Kidney (tissue), 14 donors: ENCODE data around the gene PDLIM5. TPM values are rescaled to one million over a fixed set of nuclear protein-coding genes. Genes with fewer than 3 reads are reported as not detected.

ENCODE experiments used
- DNase-seq, 5 donors: peaks; one replicate each; pipeline ENCODE4 v3.0.0-alpha.2; 2013 to 2020
- FAIRE-seq: peaks from 2 replicates; lab custom pipeline; 2012; peaks lifted over from hg19 to GRCh38; lab: Jason Lieb, UNC
- H3K27ac ChIP-seq, 2 donors: one replicate each; pipeline ENCODE4 v1.7.0; 2013; ENCODE audit warnings: low read depth in 2 of 2, low read length in 2 of 2, inconsistent platforms in 1 of 2
- H3K27me3 ChIP-seq: one replicate; pipeline ENCODE4 v1.7.1; 2013; ENCODE audit warnings: low read length, inconsistent platforms; ENCODE audit not compliant: control insufficient read depth, insufficient read depth
- H3K36me3 ChIP-seq, 3 donors: one replicate each; pipeline versions ENCODE4 v1.7.0 to v1.7.1; 2013; ENCODE audit warnings: low read length in 3 of 3, control low read depth in 1 of 3, inconsistent platforms in 1 of 3; ENCODE audit not compliant: insufficient read depth in 3 of 3, control insufficient read depth in 2 of 3
- H3K4me1 ChIP-seq, 3 donors: one replicate each; pipeline versions ENCODE4 v1.7.0 to v1.7.1; 2013; ENCODE audit warnings: low read length in 3 of 3, inconsistent platforms in 1 of 3, low read depth in 1 of 3; ENCODE audit not compliant: control insufficient read depth in 2 of 3, insufficient read depth in 2 of 3
- H3K4me3 ChIP-seq, 3 donors: one replicate each; pipeline versions ENCODE4 v1.7.0 to v1.8.1; 2013; ENCODE audit warnings: low read length in 3 of 3, control low read depth in 1 of 3, inconsistent platforms in 1 of 3
- H3K9ac ChIP-seq, 3 donors: one replicate each; pipeline versions ENCODE4 v1.7.0 to v1.7.1; 2013; ENCODE audit warnings: low read length in 3 of 3, control low read depth in 1 of 3, inconsistent platforms in 1 of 3
- H3K9me3 ChIP-seq, 3 donors: one replicate each; pipeline versions ENCODE4 v1.7.0 to v1.7.1; 2013; ENCODE audit warnings: low read length in 3 of 3, control low read depth in 1 of 3, inconsistent platforms in 1 of 3; ENCODE audit not compliant: control insufficient read depth in 2 of 3, insufficient read depth in 1 of 3
- intact Hi-C: fragments of 100-400 bp; cut with DNase I; formaldehyde crosslinking; loops from one replicate; pipeline ENCODE4 v1.11.1; 2022
- polyA plus RNA-seq: library from polyadenylated mRNA; stranded (reverse); fragments of 350-450 nt; fragmentation: Illumina TruSeq; extraction: RNeasy Lipid Tissue Mini Kit (QIAGEN cat#74804); gene quantifications from one replicate; pipeline ENCODE4 v1.2.3, GENCODE V29; 2014; ENCODE audit warnings: low read depth, low replicate concordance; ENCODE audit not compliant: insufficient read depth
- total RNA-seq: library from RNA; stranded (reverse); fragmentation: NEBNext Ultra II Directional; extraction: Animal tissue kit (Norgen Biotek cat#: 25700); gene quantifications from one replicate; pipeline ENCODE4 v1.2.1, GENCODE V29; 2021
- TF ChIP-seq, protein P1 (sequence below): IDR thresholded peaks from 3 replicates; pipeline ENCODE4 v1.5.1; 2012; ENCODE audit warnings: mild to moderate bottlenecking, moderate library complexity, borderline replicate concordance; ENCODE audit not compliant: insufficient read depth; ENCODE audit errors: extremely low read depth
- donor health status: control.
- donor health status: control.
- donor health status: control.
- donor health status: control.
- donor health status: control.
- donor health status: DM: yes; HTN: yes; CAD: no.
- donor health status: Normal renal cell carcinoma (clear cell type).

The PDLIM5 gene
- total and polyA plus RNA-seq, 2 donors from 2014 or later, result 24.3 to 167 TPM

DNA sequence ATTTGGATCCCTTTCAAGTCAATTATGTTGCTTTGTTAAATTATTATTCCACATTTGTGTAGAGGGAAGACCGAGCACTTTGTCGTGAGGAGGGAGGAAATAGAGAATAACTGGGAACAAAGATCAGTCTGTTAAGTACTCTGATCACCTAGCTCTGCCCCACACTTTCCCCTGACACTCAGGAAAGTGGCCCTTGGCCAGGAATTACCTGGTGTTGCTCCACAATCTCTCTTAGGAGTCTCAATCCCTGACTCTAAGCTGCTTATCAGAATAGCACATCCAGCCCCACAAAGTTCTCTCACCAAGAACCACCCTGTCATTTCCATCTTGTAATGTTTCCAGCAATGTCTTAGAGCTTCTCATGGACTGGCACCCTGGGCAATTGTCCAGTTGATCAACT is 222.2 kb downstream of the PDLIM5 start:
- TF ChIP-seq, protein P1, sequence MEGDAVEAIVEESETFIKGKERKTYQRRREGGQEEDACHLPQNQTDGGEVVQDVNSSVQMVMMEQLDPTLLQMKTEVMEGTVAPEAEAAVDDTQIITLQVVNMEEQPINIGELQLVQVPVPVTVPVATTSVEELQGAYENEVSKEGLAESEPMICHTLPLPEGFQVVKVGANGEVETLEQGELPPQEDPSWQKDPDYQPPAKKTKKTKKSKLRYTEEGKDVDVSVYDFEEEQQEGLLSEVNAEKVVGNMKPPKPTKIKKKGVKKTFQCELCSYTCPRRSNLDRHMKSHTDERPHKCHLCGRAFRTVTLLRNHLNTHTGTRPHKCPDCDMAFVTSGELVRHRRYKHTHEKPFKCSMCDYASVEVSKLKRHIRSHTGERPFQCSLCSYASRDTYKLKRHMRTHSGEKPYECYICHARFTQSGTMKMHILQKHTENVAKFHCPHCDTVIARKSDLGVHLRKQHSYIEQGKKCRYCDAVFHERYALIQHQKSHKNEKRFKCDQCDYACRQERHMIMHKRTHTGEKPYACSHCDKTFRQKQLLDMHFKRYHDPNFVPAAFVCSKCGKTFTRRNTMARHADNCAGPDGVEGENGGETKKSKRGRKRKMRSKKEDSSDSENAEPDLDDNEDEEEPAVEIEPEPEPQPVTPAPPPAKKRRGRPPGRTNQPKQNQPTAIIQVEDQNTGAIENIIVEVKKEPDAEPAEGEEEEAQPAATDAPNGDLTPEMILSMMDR, result no peak
- Histone ChIP-seq H3K4me3 (no peak overlapping the region), H3K27ac (no peak overlapping the region), H3K27me3 (no peaks in the 10 kb centered on the region), H3K9ac (no peak overlapping the region), H3K36me3 (no peaks in the 10 kb centered on the region), H3K4me1 (peaks cover 0 to 3% (median 0%) of the 10 kb centered on the region in 3 donors), H3K9me3 (no peaks in the 10 kb centered on the region)
- intact Hi-C loops, result no loop called here
- no peak for FAIRE-seq
- DNase-seq, result no peak

DNA sequence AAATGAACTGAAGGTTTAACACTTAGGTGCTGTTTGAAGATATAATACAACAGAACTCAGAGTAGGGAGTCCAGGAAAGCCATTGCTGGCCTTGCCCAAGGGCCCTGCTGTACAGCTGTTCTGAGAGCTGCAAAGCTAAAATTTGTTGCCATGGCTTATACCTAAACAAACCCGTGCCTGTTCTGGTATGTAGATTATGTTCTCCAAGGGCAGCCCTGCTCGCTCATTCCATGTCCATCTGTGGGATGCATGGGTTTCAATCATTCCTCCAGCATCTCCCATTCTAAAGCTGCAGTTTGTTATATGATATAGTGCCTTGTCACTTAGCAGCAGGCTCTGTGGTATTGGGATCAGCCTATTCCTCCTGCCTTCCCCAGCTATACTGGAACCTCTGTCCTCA is 225.2 kb downstream of the PDLIM5 start:
- FAIRE-seq, result no peak
- peak in 4 of 5 donors; percentile 34 to 55 (median 42) for DNase-seq
- no peaks in the 10 kb centered on the region for H3K27me3 ChIP-seq
- no peaks in the 10 kb centered on the region for H3K9me3 ChIP-seq
- H3K36me3 ChIP-seq, result no peaks in the 10 kb centered on the region
- H3K9ac ChIP-seq, result no peak overlapping the region
- H3K4me1 ChIP-seq, result no peaks in the 10 kb centered on the region
- H3K27ac ChIP-seq, result no peak overlapping the region
- H3K4me3 ChIP-seq, result no peak overlapping the region
- intact Hi-C loops, result no loop called here
- TF ChIP-seq, protein P1, result no peak

DNA sequence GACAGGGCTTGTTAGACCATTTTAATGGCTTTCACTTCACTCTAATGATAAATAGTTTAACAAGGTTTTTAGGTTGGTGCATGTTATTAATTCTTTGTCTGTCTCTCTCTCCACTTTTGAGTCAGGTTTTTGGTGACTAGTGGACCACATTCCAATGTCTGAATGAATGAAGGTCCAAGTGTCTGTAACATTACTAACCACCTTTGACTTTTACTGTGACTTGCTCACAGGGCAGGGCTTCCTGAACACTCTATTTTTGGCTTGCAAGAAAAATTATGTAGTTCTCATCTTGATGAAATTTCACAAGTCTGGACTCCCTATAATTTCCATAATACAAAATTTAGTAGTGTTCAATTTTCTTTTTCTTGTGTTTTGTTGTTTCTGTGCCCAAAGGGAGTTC is 227.2 kb downstream of the PDLIM5 start:
- no peak overlapping the region for H3K9ac ChIP-seq
- TF ChIP-seq, protein P1, result no peak
- no peaks in the 10 kb centered on the region for H3K27me3 ChIP-seq
- H3K4me1 ChIP-seq, result no peaks in the 10 kb centered on the region
- FAIRE-seq, result no peak
- intact Hi-C loops, result no loop called here
- no peaks in the 10 kb centered on the region for H3K9me3 ChIP-seq
- no peak overlapping the region for H3K4me3 ChIP-seq
- no peak overlapping the region for H3K27ac ChIP-seq
- no peak for DNase-seq
- no peaks in the 10 kb centered on the region for H3K36me3 ChIP-seq
